K562 treated with DMSO at 1 percent for 48 hours (cell line): ENCODE results near the gene IDUA. TPM values are rescaled to one million over a fixed set of nuclear protein-coding genes. Genes with fewer than 3 reads are reported as not detected.

Experiments
- total RNA-seq: library from RNA; unstranded; fragments of 300-600 nt; gene quantifications from 2 replicates; pipeline ENCODE4 v1.2.3, GENCODE V29; 2022; ENCODE audit warnings: low replicate concordance; ENCODE audit errors: extremely low read depth

The IDUA gene
- total RNA-seq = not detected in 2 replicates

DNA sequence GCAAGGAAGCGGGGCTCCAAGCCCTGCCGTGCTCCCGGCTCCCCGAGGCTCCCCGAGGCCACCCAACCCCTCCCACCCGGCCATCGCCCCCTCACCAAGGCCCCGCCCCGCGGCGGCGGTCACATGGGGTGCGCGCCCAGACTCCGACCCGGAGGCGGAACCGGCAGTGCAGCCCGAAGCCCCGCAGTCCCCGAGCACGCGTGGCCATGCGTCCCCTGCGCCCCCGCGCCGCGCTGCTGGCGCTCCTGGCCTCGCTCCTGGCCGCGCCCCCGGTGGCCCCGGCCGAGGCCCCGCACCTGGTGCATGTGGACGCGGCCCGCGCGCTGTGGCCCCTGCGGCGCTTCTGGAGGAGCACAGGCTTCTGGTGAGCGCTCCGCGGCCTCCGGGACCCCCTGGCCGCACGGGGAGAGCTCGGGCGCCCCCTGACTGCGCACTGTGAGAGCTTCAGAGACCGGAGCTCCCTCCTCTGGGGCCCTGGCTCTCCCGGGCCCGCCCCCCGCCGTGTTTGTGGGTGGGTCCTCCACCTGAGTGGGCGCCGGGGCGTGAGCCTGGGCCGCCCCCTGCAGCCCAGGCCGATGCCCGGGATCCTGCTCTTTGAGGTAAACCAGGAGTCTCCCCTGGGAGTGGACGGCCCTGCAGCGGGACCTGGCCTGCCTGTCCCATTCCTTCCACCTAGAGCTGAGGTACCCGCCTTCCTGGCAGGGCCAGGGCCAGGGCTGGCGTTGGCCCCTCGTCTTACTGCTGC lies at the start of gene IDUA:
Gene IDUA, plus strand, starts transcription at position 166 of the 745 bp plus-strand sequence. Its CDS starts 41 bp downstream, at position 207.

DNA sequence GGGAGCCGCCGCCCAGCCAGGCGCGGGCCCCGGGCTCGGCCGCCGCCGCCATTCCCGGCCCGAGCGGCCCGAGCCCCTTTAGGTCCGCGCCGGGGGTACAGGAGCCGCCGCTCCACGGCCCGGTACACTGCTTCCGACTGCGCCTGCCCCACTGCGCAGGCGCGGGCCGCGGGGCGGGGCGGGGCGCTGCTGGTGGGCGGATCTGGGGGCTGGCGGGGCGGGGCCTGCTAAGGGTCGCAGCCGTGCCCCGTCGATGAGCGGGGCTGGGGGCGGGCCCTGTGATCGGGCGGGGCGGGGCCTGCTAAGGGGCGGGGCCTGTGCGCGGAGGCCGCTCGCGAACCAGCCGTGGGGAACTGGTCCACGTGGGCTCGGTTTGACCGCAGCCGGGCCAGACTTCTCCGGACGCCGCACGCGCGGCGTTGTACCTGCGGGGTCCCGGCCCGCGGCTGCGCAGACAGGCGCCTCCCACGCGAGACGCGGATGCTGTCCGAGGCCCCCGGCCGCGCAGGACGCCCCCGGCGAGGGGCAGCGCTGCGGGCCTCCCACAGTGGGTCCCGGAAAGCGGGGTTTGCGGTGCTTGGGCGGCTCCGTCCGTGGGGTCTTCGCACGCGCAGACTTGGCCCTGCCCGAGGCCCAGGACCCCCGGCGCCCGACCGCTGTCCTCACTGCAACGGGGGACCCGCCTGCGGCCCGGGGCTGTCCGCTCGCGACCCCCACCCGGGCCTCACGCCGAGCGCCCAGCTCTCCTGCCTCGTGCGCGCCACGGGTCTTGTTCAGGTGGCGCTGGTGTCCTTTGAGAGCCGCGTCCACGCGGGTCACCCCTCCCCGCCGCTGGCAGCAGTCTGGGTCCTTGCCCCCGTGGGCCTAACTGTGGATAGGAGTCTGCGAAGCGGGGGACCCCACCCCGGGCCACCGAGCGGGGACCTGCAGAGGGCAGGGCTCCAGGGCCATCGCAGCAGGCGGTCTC lies 13.1 kb upstream of the IDUA start, which contains the start of gene DGKQ:
Gene DGKQ, minus strand, starts transcription at position 139 of the 967 bp plus-strand sequence. Its CDS starts 87 bp downstream, at position 52.

DNA sequence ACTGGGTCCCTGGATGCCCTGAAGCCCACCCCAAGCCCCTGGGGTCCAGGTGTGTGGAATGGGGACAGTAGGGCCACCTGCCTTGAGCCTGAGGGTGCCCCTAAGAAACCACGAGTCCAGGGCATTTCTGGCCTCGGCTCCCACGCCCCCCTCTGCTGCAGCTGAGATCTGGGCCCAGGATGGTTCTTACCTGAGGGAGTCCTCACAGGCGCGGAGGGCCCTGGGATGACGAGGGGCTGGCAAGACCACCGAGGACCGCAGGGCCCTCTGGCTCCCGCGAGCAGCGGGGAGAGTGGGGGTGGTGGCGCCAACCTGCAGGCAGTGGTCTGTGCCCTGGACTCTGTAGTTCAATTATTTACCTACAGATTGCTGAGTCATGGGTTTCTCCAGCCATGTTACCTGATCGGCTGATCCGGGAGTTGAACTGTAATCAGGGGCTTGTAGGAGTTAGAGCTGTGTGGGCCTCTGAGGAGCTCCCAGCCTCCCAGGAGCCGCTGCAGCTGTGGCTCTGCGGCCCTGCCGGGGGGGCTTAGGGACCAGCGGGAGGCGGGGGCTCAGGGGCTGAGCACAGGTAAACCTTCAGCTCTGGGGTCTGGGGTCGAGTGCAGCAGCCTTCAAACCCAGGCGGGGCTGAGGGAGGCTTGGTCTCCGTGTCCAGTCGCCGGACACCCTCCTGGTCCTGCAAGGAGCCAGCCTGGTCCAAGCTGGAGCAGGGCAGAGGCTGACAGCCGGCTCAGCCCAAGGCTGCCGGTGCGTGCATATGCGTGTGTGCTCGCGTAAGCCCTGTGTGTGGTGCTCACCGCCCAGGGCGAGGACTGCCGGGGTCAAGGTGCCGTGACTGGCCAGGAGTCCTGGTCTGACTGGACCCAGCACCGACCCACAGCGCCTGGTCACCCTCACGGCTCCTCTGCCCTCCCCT lies 6.5 kb downstream of the IDUA start, which contains the start of gene SLC26A1:
Gene SLC26A1, minus strand, starts transcription at position 294 of the 919 bp plus-strand sequence. CDS start 1,701 bp downstream, outside the sequence.

DNA sequence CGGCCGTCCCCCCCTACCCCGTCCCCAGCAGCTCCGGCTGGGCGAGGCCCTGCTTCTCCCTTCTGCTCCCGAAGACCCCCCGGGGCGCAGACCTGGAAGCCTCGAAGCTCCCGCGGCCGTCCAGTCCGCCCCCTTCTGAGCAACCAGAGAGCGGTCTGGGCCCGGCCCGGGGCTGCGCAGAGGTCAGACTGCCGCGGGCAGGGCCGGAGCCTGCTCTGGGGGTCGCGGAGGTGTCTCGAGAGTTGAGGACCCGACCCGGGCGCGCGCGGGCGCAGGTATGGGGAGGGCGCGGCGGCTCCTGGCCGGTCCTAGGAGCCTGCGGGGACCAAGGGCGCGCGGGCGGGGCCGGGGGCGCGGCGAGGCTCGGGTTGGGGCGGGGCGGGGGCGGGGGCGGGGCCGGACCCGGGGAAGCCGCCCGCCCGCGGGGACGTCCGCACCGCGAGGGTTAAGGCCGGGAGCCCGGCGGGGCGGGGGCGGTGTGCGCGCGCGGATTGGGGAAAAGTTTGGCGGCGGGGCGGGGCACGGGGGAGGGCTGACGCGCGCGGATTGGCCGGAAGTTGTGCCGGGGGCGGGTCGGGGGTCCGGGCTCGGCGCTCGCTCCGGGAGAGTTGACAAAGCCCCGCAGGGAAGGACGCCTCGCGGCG lies 24.3 kb downstream of the IDUA start, which contains the start of gene FGFRL1:
Gene FGFRL1, plus strand, starts transcription at position 605 of the 644 bp plus-strand sequence. CDS start 860 bp downstream, outside the sequence.

Other genes with a start within 250 kb of the IDUA start
- not detected in 2 replicates for gene CPLX1, start 160.9 kb upstream of the IDUA start, total RNA-seq
- gene GAK, start 54.7 kb upstream of the IDUA start, total RNA-seq = not detected in 2 replicates
- gene TMEM175, start 54.6 kb upstream of the IDUA start, total RNA-seq = not detected in 2 replicates
- gene DGKQ, start 13.5 kb upstream of the IDUA start, total RNA-seq = not detected in 2 replicates
- gene SLC26A1, start 6.4 kb downstream of the IDUA start, total RNA-seq = not detected in 2 replicates
- gene FGFRL1, start 24.6 kb downstream of the IDUA start, total RNA-seq = not detected in 2 replicates
- gene RNF212, start 126.5 kb downstream of the IDUA start, total RNA-seq = not detected in 2 replicates
- gene SPON2, start 185.5 kb downstream of the IDUA start, total RNA-seq = not detected in 2 replicates